KOPT-K1 (cell line): ENCODE results near the gene ADD2.
"Not testable (repeated sequence)": the region's sequence is repeated elsewhere in the genome, so short reads cannot be mapped to it uniquely, and the experiment has no call there.

Experiments used
- H3K27ac ChIP-seq: fragments of 200-600 bp; sonication (generic); 2 replicates; pipeline ENCODE4 v1.5.1; 2016; ENCODE audit warnings: antibody characterized with exemption, mild to moderate bottlenecking, low read depth, low read length; ENCODE audit not compliant: poor library complexity, severe bottlenecking
- H3K36me3 ChIP-seq: fragments of 200-600 bp; sonication (generic); 2 replicates; pipeline ENCODE4 v1.5.1; 2017; ENCODE audit warnings: antibody characterized with exemption, mild to moderate bottlenecking, low read length, moderate library complexity; ENCODE audit not compliant: insufficient read depth
- H3K9me3 ChIP-seq: fragments of 200-600 bp; sonication (generic); 2 replicates; pipeline ENCODE4 v1.5.1; 2017; ENCODE audit warnings: antibody characterized with exemption, low read length, mild to moderate bottlenecking; ENCODE audit not compliant: insufficient read depth, poor library complexity, severe bottlenecking

The ADD2 gene

GRCh38 chr2:70621536-70621935 is 146.5 kb downstream of the ADD2 start:
- H3K36me3 ChIP-seq, H3K27ac ChIP-seq, H3K9me3 ChIP-seq: not testable (repeated sequence)

- H3K9me3 ChIP-seq = no peaks in the 10 kb centered on the region
- no peak overlapping the region for H3K27ac ChIP-seq
- H3K36me3 ChIP-seq = no peaks in the 10 kb centered on the region
Measured at GRCh38 chr2:70620020-70620419, 148.0 kb downstream of the ADD2 start.

GRCh38 chr2:70619167-70619566 is 148.8 kb downstream of the ADD2 start:
- H3K36me3 ChIP-seq = no peaks in the 10 kb centered on the region
- H3K27ac ChIP-seq = no peak overlapping the region
- H3K9me3 ChIP-seq = no peaks in the 10 kb centered on the region

GRCh38 chr2:70616168-70616694 is 151.8 kb downstream of the ADD2 start:
- Histone ChIP-seq H3K36me3 (no peaks in the 10 kb centered on the region), H3K9me3 (no peaks in the 10 kb centered on the region), H3K27ac (no peak overlapping the region)

GRCh38 chr2:70615222-70615621 is 152.8 kb downstream of the ADD2 start:
- H3K36me3 ChIP-seq = no peaks in the 10 kb centered on the region
- no peak overlapping the region for H3K27ac ChIP-seq
- H3K9me3 ChIP-seq = no peaks in the 10 kb centered on the region

GRCh38 chr2:70613521-70613920 is 154.5 kb downstream of the ADD2 start:
- Histone ChIP-seq H3K36me3 (no peaks in the 10 kb centered on the region), H3K9me3 (no peaks in the 10 kb centered on the region), H3K27ac (no peak overlapping the region)

- H3K9me3 ChIP-seq = no peaks in the 10 kb centered on the region
- H3K27ac ChIP-seq = no peak overlapping the region
- H3K36me3 ChIP-seq = no peaks in the 10 kb centered on the region
Measured at GRCh38 chr2:70612574-70612973, 155.4 kb downstream of the ADD2 start.

- no peaks in the 10 kb centered on the region for H3K9me3 ChIP-seq
- H3K36me3 ChIP-seq = no peaks in the 10 kb centered on the region
- H3K27ac ChIP-seq = no peak overlapping the region
Measured at GRCh38 chr2:70608373-70608772, 159.6 kb downstream of the ADD2 start.

GRCh38 chr2:70607121-70607561 is 160.9 kb downstream of the ADD2 start:
- no peaks in the 10 kb centered on the region for H3K9me3 ChIP-seq
- H3K36me3 ChIP-seq = no peaks in the 10 kb centered on the region
- H3K27ac ChIP-seq = no peak overlapping the region
